HepG2 (cell line): ENCODE data around the gene VEGFA. TPM values are rescaled to one million over a fixed set of nuclear protein-coding genes. Genes with fewer than 3 reads are reported as not detected.

Experiments used
- ATAC-seq: fragments of 200-7000 bp; cut with Tn5 transposase; 3 replicates; pipeline ENCODE4 v1.9.1; 2020; ENCODE audit warnings: mild to moderate bottlenecking, moderate library complexity
- BruUV-seq: library from RNA; stranded (reverse); fragments of 400-500 nt; replicated peaks from 2 replicates; lab custom pipeline; 2021; lab: Mats Ljungman, UMichigan
- CTCF ChIA-PET: fragments of 300-600 bp; formaldehyde crosslinking; extraction: SDS; loops from one replicate; lab custom pipeline; 2021; ENCODE audit warnings: low total read pairs, inconsistent platforms, low intra/inter-chr PET ratio; lab: Yijun Ruan, JAX
- POLR2A ChIA-PET: fragments of 350-600 bp; sonication (Branson Sonifier 250); formaldehyde crosslinking; loops from one replicate; lab custom pipeline; 2020; ENCODE audit warnings: antibody characterized with exemption, inconsistent platforms; lab: Yijun Ruan, JAX
- DNase-seq: peaks from one replicate; pipeline ENCODE4 v3.0.0-alpha.2; 2015; ENCODE audit warnings: low spot score
- FAIRE-seq: peaks from 3 replicates; lab custom pipeline; 2011; peaks lifted over from hg19 to GRCh38; lab: Jason Lieb, UNC
- H2AFZ ChIP-seq: one replicate; pipeline ENCODE4 v1.6.1; 2011; ENCODE audit warnings: low read length, inconsistent platforms
- H3K27ac ChIP-seq: fragments of 300-600 bp; 3 replicates; pipeline ENCODE4 v1.8.0; 2011; ENCODE audit warnings: mixed run types, mild to moderate bottlenecking, mixed read lengths, low read length, inconsistent platforms; ENCODE audit not compliant: insufficient read depth; ENCODE audit errors: extremely low read length
- H3K27me3 ChIP-seq, 2 experiments: fragments of 200-600 bp in 1 of 2; 2 replicates in 1 of 2; 3 replicates in 1 of 2; pipeline versions ENCODE4 v1.6.0 to v1.8.0; 2011; ENCODE audit warnings: low read length in 2 of 2, mild to moderate bottlenecking in 2 of 2, moderate library complexity in 2 of 2, inconsistent platforms in 1 of 2; ENCODE audit not compliant: insufficient read depth in 2 of 2, control insufficient read depth in 1 of 2
- H3K36me3 ChIP-seq, 2 experiments: fragments of 200-600 bp in 1 of 2; replicated peaks in 1 of 2; 2 replicates in 1 of 2; 3 replicates in 1 of 2; pipeline versions ENCODE4 v1.5.1 to v1.8.0; 2011; ENCODE audit warnings: low read length in 2 of 2, inconsistent platforms in 1 of 2; ENCODE audit not compliant: insufficient read depth in 2 of 2, control insufficient read depth in 1 of 2
- H3K4me1 ChIP-seq: 2 replicates; pipeline ENCODE4 v1.5.1; 2012; ENCODE audit warnings: low read length, inconsistent platforms; ENCODE audit not compliant: insufficient read depth
- H3K4me2 ChIP-seq: 2 replicates; pipeline ENCODE4 v1.6.0; 2011; ENCODE audit warnings: low read depth, low read length, inconsistent platforms
- H3K4me3 ChIP-seq, 3 experiments: fragments of 200-600 bp in 1 of 3; sonication (generic), shearing (Covaris generic) in 1 of 3; replicated peaks in 1 of 3; 2 replicates each; pipeline ENCODE4 v1.5.1; 2011 to 2016; ENCODE audit warnings: low read length in 3 of 3, inconsistent platforms in 2 of 3, low read depth in 2 of 3, mild to moderate bottlenecking in 2 of 3, control low read depth in 1 of 3, mixed read lengths in 1 of 3; ENCODE audit not compliant: insufficient read depth in 1 of 3
- H3K79me2 ChIP-seq: one replicate; pipeline ENCODE4 v1.6.1; 2011; ENCODE audit warnings: low read length, inconsistent platforms; ENCODE audit not compliant: insufficient read depth
- H3K9ac ChIP-seq: 2 replicates; pipeline ENCODE4 v1.6.0; 2011; ENCODE audit warnings: mild to moderate bottlenecking, low read depth, low read length, inconsistent platforms; ENCODE audit not compliant: insufficient read depth
- H3K9me3 ChIP-seq: 2 replicates; pipeline ENCODE4 v1.5.1; 2012; ENCODE audit warnings: mild to moderate bottlenecking, low read length
- H4K20me1 ChIP-seq: 2 replicates; pipeline ENCODE4 v1.6.0; 2011; ENCODE audit warnings: inconsistent platforms, mild to moderate bottlenecking, low read length, moderate library complexity; ENCODE audit not compliant: insufficient read depth
- BRD4 ChIP-seq: sonication (generic); formaldehyde crosslinking; IDR thresholded peaks from 2 replicates; pipeline ENCODE4 v1.4.0; 2020; ENCODE audit warnings: missing genetic modification reagents
- ETV5 ChIP-seq: IDR thresholded peaks from 2 replicates; pipeline ENCODE4 v1.6.1; 2018; ENCODE audit warnings: missing biosample characterization, missing genetic modification reagents, inconsistent platforms, borderline replicate concordance
- FOXA3 ChIP-seq: IDR thresholded peaks from 2 replicates; pipeline ENCODE4 v1.6.1; 2016; ENCODE audit warnings: missing genetic modification reagents, missing compliant biosample characterization
- FOXK2 ChIP-seq: fragments of 450-650 bp; IDR thresholded peaks from 2 replicates; pipeline ENCODE4 v1.6.1; 2016
- FOXO1 ChIP-seq: sonication (generic); formaldehyde crosslinking; IDR thresholded peaks from 2 replicates; pipeline ENCODE4 v1.4.0; 2020; ENCODE audit warnings: missing genetic modification reagents
- GABPB1 ChIP-seq: IDR thresholded peaks from 2 replicates; pipeline ENCODE4 v1.6.1; 2016; ENCODE audit warnings: mild to moderate bottlenecking, missing genetic modification reagents, moderate library complexity, missing compliant biosample characterization
- GFI1 ChIP-seq: sonication (generic); formaldehyde crosslinking; IDR thresholded peaks from 2 replicates; pipeline ENCODE4 v1.5.0; 2020; ENCODE audit warnings: missing genetic modification reagents, mild to moderate bottlenecking, borderline replicate concordance
- GPN1 ChIP-seq: sonication (generic); formaldehyde crosslinking; IDR thresholded peaks from 2 replicates; pipeline ENCODE4 v1.5.1; 2020; ENCODE audit warnings: missing genetic modification reagents, borderline replicate concordance
- GTF3A ChIP-seq: sonication (generic); formaldehyde crosslinking; conservative IDR thresholded peaks from 2 replicates; pipeline ENCODE4 v1.4.0; 2020; ENCODE audit warnings: mild to moderate bottlenecking, missing genetic modification reagents
- KAT2B ChIP-seq: fragments of 150-350 bp; IDR thresholded peaks from 2 replicates; pipeline ENCODE4 v1.6.1; 2014; ENCODE audit warnings: low read depth, low read length, borderline replicate concordance
- MTF2 ChIP-seq: sonication (generic); formaldehyde crosslinking; IDR thresholded peaks from 2 replicates; pipeline ENCODE4 v1.5.0; 2020; ENCODE audit warnings: missing genetic modification reagents, borderline replicate concordance
- NFKBIZ ChIP-seq: IDR thresholded peaks from 2 replicates; pipeline ENCODE4 v1.6.1; 2018; ENCODE audit warnings: missing genetic modification reagents, missing compliant biosample characterization
- NR2F2 ChIP-seq: IDR thresholded peaks from 2 replicates; pipeline ENCODE4 v1.6.1; 2012; ENCODE audit warnings: low read depth, inconsistent platforms, borderline replicate concordance
- NRL ChIP-seq: sonication (generic); formaldehyde crosslinking; IDR thresholded peaks from 2 replicates; pipeline ENCODE4 v1.5.0; 2020; ENCODE audit warnings: missing genetic modification reagents, mild to moderate bottlenecking, moderate library complexity, borderline replicate concordance
- PCBP1 ChIP-seq: fragments of 200-400 bp; formaldehyde crosslinking; IDR thresholded peaks from 2 replicates; pipeline ENCODE4 v1.6.1; 2017; ENCODE audit warnings: mild to moderate bottlenecking, low read depth, low read length, borderline replicate concordance
- PHF21A ChIP-seq: sonication (generic); formaldehyde crosslinking; IDR thresholded peaks from 2 replicates; pipeline ENCODE4 v1.5.0; 2020; ENCODE audit warnings: mild to moderate bottlenecking, missing genetic modification reagents
- RARA ChIP-seq: IDR thresholded peaks from 2 replicates; pipeline ENCODE4 v1.6.1; 2016; ENCODE audit warnings: missing genetic modification reagents, missing compliant biosample characterization
- SALL1 ChIP-seq: sonication (generic); formaldehyde crosslinking; IDR thresholded peaks from 2 replicates; pipeline ENCODE4 v1.8.0; 2022; ENCODE audit warnings: mild to moderate bottlenecking, missing genetic modification reagents
- SMAD1 ChIP-seq: sonication (generic); formaldehyde crosslinking; IDR thresholded peaks from 2 replicates; pipeline ENCODE4 v1.4.0; 2020; ENCODE audit warnings: missing genetic modification reagents, low read depth, mild to moderate bottlenecking, borderline replicate concordance
- TBX2 ChIP-seq: sonication (generic); formaldehyde crosslinking; IDR thresholded peaks from 2 replicates; pipeline ENCODE4 v1.5.0; 2020; ENCODE audit warnings: missing genetic modification reagents, mild to moderate bottlenecking, borderline replicate concordance
- XRCC5 ChIP-seq: fragments of 200-400 bp; formaldehyde crosslinking; optimal IDR thresholded peaks from 2 replicates; pipeline ENCODE3; 2017; ENCODE audit warnings: mild to moderate bottlenecking, low read length
- YEATS2 ChIP-seq: sonication (generic); formaldehyde crosslinking; IDR thresholded peaks from 2 replicates; pipeline ENCODE4 v1.4.0; 2020; ENCODE audit warnings: missing genetic modification reagents, borderline replicate concordance
- ZNF598 ChIP-seq: sonication (generic); formaldehyde crosslinking; IDR thresholded peaks from 2 replicates; pipeline ENCODE4 v1.5.1; 2020; ENCODE audit warnings: mild to moderate bottlenecking, missing genetic modification reagents, borderline replicate concordance
- ZNF660 ChIP-seq: sonication (generic); formaldehyde crosslinking; IDR thresholded peaks from 2 replicates; pipeline ENCODE4 v1.5.1; 2020; ENCODE audit warnings: mild to moderate bottlenecking, low read depth, missing genetic modification reagents, borderline replicate concordance
- WGBS: methylation state at CpG from one replicate; pipeline ENCODE4 v1.1.6; 2017; ENCODE audit warnings: low lambda C conversion rate; 5-methylcytosine and 5-hydroxymethylcytosine counted together
- in situ Hi-C: cut with HindIII; loops from 2 replicates; pipeline ENCODE4 v1.10.0; 2017; ENCODE audit warnings: low pct_unique_long_range_greater_than_20kb; ENCODE audit not compliant: extremely low pct_ligation_motif_present
- intact Hi-C: fragments of 100-400 bp; cut with micrococcal nuclease; formaldehyde crosslinking; loops from one replicate; pipeline ENCODE4 v1.10.0; 2022; ENCODE audit not compliant: unreplicated experiment
- polyA plus RNA-seq, 8 experiments: library from polyadenylated mRNA; depleted of rRNA in 3 of 8; stranded (reverse) in 7 of 8; unstranded in 1 of 8; fragments of >200 nt; fragmentation: Illumina TruSeq in 4 of 8; extraction: Trizol in 4 of 8; gene quantifications; 2 replicates each; pipeline versions ENCODE4 v1.2.1 to v1.2.3, GENCODE V29; 2011 to 2016; ENCODE audit warnings: low read depth in 4 of 8, missing spikeins in 1 of 8, mixed read lengths in 1 of 8; ENCODE audit not compliant: insufficient read depth in 1 of 8
- total RNA-seq, 5 experiments: library from RNA; depleted of rRNA; stranded (reverse); fragments of >200 nt; fragmentation: Illumina TruSeq; extraction: Trizol; gene quantifications; 2 replicates each; pipeline ENCODE4 v1.2.3, GENCODE V29; 2016; ENCODE audit warnings: low read depth in 1 of 5
- TF ChIP-seq, protein P1 (sequence below): sonication (generic); formaldehyde crosslinking; IDR thresholded peaks from 2 replicates; pipeline ENCODE4 v1.5.0; 2020; ENCODE audit warnings: missing genetic modification reagents, mild to moderate bottlenecking, borderline replicate concordance
- TF ChIP-seq, protein P2 (sequence below): IDR thresholded peaks from 2 replicates; pipeline ENCODE4 v1.6.1; 2016; ENCODE audit warnings: control low read depth

Gene VEGFA
- total and polyA plus RNA-seq, 2 of the 13 experiments (the other 11 are each of a cell fraction or from before 2014, with no cell fraction given): 68.1 to 629 TPM

DNA sequence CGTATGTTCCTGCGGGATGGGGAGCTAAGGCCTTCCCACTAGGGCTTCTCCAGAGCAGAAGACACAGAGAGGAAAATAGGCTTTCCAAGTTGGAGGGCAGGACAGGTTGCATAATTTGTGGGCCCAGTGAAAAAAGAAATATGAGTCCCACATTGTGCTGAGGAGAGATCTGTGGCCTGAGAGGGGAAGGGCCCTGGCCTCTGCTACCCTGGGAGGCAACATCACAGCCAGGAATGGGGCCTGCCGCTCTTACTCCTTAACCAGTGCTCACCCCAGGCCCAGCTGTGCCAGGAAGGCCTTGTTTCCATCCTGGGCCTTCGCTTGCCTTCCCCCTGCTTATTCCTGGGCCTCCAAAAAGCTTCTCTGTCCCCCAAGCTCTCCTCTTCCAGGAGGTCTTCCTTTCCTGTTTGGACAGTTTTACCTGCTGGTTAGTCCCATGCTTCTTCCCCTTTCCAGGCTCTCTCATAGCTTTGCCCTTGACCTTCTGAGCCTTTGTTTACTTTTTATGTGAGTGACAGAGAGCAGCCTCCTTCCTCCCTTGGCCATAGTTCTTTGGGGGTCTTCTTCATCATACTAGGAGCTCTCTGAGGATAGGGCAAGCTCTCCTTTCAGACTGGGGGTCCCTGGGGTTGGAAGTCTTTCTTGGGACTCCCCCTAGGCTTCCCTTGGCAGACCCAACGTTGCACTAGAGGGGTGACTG is 26.2 kb upstream of the VEGFA start:
- intact Hi-C loops: no loop called here
- WGBS: 54% methylated on average over 5 of the region's 5 CpGs
- Histone ChIP-seq H2AFZ (no peak overlapping the region), H3K4me1 (peaks cover 74% of the 10 kb centered on the region), H4K20me1 (no peaks in the 10 kb centered on the region), H3K79me2 (no peaks in the 10 kb centered on the region), H3K36me3 (no peaks in the 10 kb centered on the region), H3K27me3 (peaks cover 3 to 57% of the 10 kb centered on the region in 2 experiments), H3K27ac (no peak overlapping the region), H3K4me3 (no peak overlapping the region; a peak in 1 of 6 replicates), H3K9me3 (no peaks in the 10 kb centered on the region), H3K4me2 (peak overlapping the region; percentile 4; the same call in 1 of the 2 replicates), H3K9ac (no peak overlapping the region)
- POLR2A ChIA-PET: interaction anchor here (1.4 to 4.8 kb wide), 2 partner anchors 25 to 183 kb away, joined by 5 to 17 read pairs; partner anchors contain the start of gene VEGFA
- CTCF ChIA-PET: no interaction called here
- FAIRE-seq (peak; percentile 23), ATAC-seq (peak; percentile 19; the same call in 2 of the 3 replicates), DNase-seq (peak; percentile 47)
- no TSS peak for BruUV-seq
- in situ Hi-C loops: no loop called here
- TF ChIP-seq FOXO1 (CRISPR knock-in tag): no peak
- TF ChIP-seq ETV5: no peak
- TF ChIP-seq SALL1 (CRISPR knock-in tag): no peak
- no peak for TF ChIP-seq GFI1 (CRISPR knock-in tag)
- TF ChIP-seq NR2F2: no peak
- no peak for TF ChIP-seq BRD4
- TF ChIP-seq GABPB1 (CRISPR knock-in tag): no peak
- no peak for TF ChIP-seq PHF21A (CRISPR knock-in tag)
- TF ChIP-seq YEATS2 (CRISPR knock-in tag): no peak
- no peak for TF ChIP-seq KAT2B
- peak; percentile 56; the same call in 1 of the 2 replicates for TF ChIP-seq RARA (CRISPR knock-in tag)
- no peak for TF ChIP-seq TBX2 (CRISPR knock-in tag)
- TF ChIP-seq ZNF598: no peak
- TF ChIP-seq GTF3A (CRISPR knock-in tag): no peak
- TF ChIP-seq GPN1: no peak
- TF ChIP-seq PCBP1: no peak
- no peak for TF ChIP-seq NFKBIZ
- peak; percentile 68 for TF ChIP-seq FOXA3
- TF ChIP-seq NRL (CRISPR knock-in tag): no peak
- TF ChIP-seq FOXK2: no peak
- TF ChIP-seq ZNF660 (CRISPR knock-in tag): no peak
- TF ChIP-seq, protein P1, sequence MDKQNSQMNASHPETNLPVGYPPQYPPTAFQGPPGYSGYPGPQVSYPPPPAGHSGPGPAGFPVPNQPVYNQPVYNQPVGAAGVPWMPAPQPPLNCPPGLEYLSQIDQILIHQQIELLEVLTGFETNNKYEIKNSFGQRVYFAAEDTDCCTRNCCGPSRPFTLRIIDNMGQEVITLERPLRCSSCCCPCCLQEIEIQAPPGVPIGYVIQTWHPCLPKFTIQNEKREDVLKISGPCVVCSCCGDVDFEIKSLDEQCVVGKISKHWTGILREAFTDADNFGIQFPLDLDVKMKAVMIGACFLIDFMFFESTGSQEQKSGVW (CRISPR knock-in tag): no peak
- TF ChIP-seq XRCC5: peak; percentile 7
- TF ChIP-seq, protein P2, sequence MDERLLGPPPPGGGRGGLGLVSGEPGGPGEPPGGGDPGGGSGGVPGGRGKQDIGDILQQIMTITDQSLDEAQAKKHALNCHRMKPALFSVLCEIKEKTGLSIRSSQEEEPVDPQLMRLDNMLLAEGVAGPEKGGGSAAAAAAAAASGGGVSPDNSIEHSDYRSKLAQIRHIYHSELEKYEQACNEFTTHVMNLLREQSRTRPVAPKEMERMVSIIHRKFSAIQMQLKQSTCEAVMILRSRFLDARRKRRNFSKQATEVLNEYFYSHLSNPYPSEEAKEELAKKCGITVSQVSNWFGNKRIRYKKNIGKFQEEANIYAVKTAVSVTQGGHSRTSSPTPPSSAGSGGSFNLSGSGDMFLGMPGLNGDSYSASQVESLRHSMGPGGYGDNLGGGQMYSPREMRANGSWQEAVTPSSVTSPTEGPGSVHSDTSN (CRISPR knock-in tag): peak; percentile 76
- no peak for TF ChIP-seq MTF2 (CRISPR knock-in tag)
- no peak for TF ChIP-seq SMAD1 (CRISPR knock-in tag)
